Liver (tissue), 9 donors: Measurements from ENCODE around the gene COLEC12. TPM values are rescaled to one million over a fixed set of nuclear protein-coding genes. Genes with fewer than 3 reads are reported as not detected.

Experiments used
- DNase-seq: peaks from one replicate; pipeline ENCODE4 v3.0.0-alpha.2; 2017; ENCODE audit warnings: low spot score
- H3K27ac ChIP-seq, 2 donors: one replicate each; pipeline ENCODE4 v1.7.0; 2013; ENCODE audit warnings: inconsistent platforms in 2 of 2, low read length in 2 of 2, control low read depth in 1 of 2, low read depth in 1 of 2, mild to moderate bottlenecking in 1 of 2
- H3K27me3 ChIP-seq, 4 donors: one replicate each; pipeline versions ENCODE4 v1.6.1 to v1.7.0; 2013; ENCODE audit warnings: low read length in 3 of 4, inconsistent platforms in 1 of 4, mild to moderate bottlenecking in 1 of 4, moderate library complexity in 1 of 4; ENCODE audit not compliant: control insufficient read depth in 4 of 4, insufficient read depth in 4 of 4
- H3K36me3 ChIP-seq, 4 donors: one replicate each; pipeline versions ENCODE4 v1.6.1 to v1.7.0; 2013; ENCODE audit warnings: low read length in 3 of 4, mild to moderate bottlenecking in 3 of 4, low read depth in 1 of 4, moderate library complexity in 1 of 4; ENCODE audit not compliant: control insufficient read depth in 4 of 4, insufficient read depth in 3 of 4
- H3K4me1 ChIP-seq, 4 donors: one replicate each; pipeline versions ENCODE4 v1.6.1 to v1.7.0; 2013; ENCODE audit warnings: low read length in 3 of 4, mild to moderate bottlenecking in 3 of 4, moderate library complexity in 1 of 4; ENCODE audit not compliant: control insufficient read depth in 4 of 4, insufficient read depth in 4 of 4
- H3K4me3 ChIP-seq, 3 donors: one replicate each; pipeline versions ENCODE4 v1.6.1 to v1.7.0; 2013; ENCODE audit warnings: low read length in 3 of 3, control low read depth in 1 of 3, low read depth in 1 of 3, mild to moderate bottlenecking in 1 of 3
- H3K9ac ChIP-seq, 2 donors: one replicate each; pipeline ENCODE4 v1.7.0; 2013; ENCODE audit warnings: low read length in 2 of 2, mild to moderate bottlenecking in 2 of 2, moderate library complexity in 2 of 2, control low read depth in 1 of 2, low read depth in 1 of 2
- H3K9me3 ChIP-seq, 4 donors: one replicate each; pipeline versions ENCODE4 v1.6.1 to v1.7.0; 2013; ENCODE audit warnings: low read length in 3 of 4; ENCODE audit not compliant: control insufficient read depth in 4 of 4
- EGR1 ChIP-seq, 2 donors: IDR thresholded peaks; 2 replicates each; pipeline ENCODE4 v1.6.1; 2016 to 2018; ENCODE audit warnings: antibody characterized with exemption in 2 of 2, low read depth in 2 of 2
- FOXA1 ChIP-seq: IDR thresholded peaks from 2 replicates; pipeline ENCODE4 v1.6.1; 2016; ENCODE audit warnings: antibody characterized with exemption
- FOXA2 ChIP-seq: IDR thresholded peaks from 2 replicates; pipeline ENCODE4 v1.6.1; 2016; ENCODE audit warnings: antibody characterized with exemption
- GABPA ChIP-seq, 2 donors: IDR thresholded peaks in 1 of 2; conservative IDR thresholded peaks in 1 of 2; 2 replicates each; pipeline ENCODE4 v1.6.1; 2016; ENCODE audit warnings: antibody characterized with exemption in 2 of 2, mild to moderate bottlenecking in 1 of 2, moderate library complexity in 1 of 2
- HNF4A ChIP-seq, 2 donors: conservative IDR thresholded peaks; 2 replicates each; pipeline ENCODE4 v1.6.1; 2016; ENCODE audit warnings: antibody characterized with exemption in 2 of 2, mild to moderate bottlenecking in 2 of 2
- HNF4G ChIP-seq: IDR thresholded peaks from 2 replicates; pipeline ENCODE4 v1.6.1; 2016; ENCODE audit warnings: antibody characterized with exemption
- JUND ChIP-seq, 2 donors: IDR thresholded peaks; 2 replicates each; pipeline ENCODE4 v1.6.1; 2016; ENCODE audit warnings: antibody characterized with exemption in 2 of 2
- NR2F2 ChIP-seq: IDR thresholded peaks from 2 replicates; pipeline ENCODE4 v1.6.1; 2016; ENCODE audit warnings: antibody characterized with exemption
- RAD21 ChIP-seq, 2 donors: IDR thresholded peaks; 2 replicates each; pipeline ENCODE4 v1.6.1; 2016; ENCODE audit warnings: antibody characterized with exemption in 2 of 2, mild to moderate bottlenecking in 2 of 2
- RXRA ChIP-seq, 2 donors: IDR thresholded peaks; 2 replicates each; pipeline ENCODE4 v1.6.1; 2017 to 2018; ENCODE audit warnings: antibody characterized with exemption in 2 of 2, mild to moderate bottlenecking in 1 of 2
- SP1 ChIP-seq: IDR thresholded peaks from 2 replicates; pipeline ENCODE4 v1.6.1; 2018; ENCODE audit warnings: antibody characterized with exemption, mild to moderate bottlenecking
- YY1 ChIP-seq: IDR thresholded peaks from 2 replicates; pipeline ENCODE4 v1.6.1; 2016; ENCODE audit warnings: antibody characterized with exemption, mild to moderate bottlenecking
- WGBS: extraction: QIAGEN DNeasy Blood & Tissue Kit; methylation state at CpG from one replicate; pipeline ENCODE4 v1.1.7; 2013; 5-methylcytosine and 5-hydroxymethylcytosine counted together
- polyA plus RNA-seq, 2 donors: library from polyadenylated mRNA; stranded (reverse) in 1 of 2; unstranded in 1 of 2; fragments of 200-250 nt in 1 of 2; fragments of >200 nt in 1 of 2; fragmentation: Nextera tagmentation in 1 of 2; extraction: Ambion mirVana in 1 of 2; gene quantifications; one replicate each; pipeline versions ENCODE4 v1.2.1 to v1.2.3, GENCODE V29; 2013 to 2015
- total RNA-seq, 2 donors: library from RNA; depleted of rRNA; stranded (reverse); fragments of >200 nt; gene quantifications; one replicate each; pipeline ENCODE4 v1.2.3, GENCODE V29; 2014
- TF ChIP-seq, protein P1 (sequence below): IDR thresholded peaks from 2 replicates; pipeline ENCODE4 v1.6.1; 2016; ENCODE audit warnings: antibody characterized with exemption
- TF ChIP-seq, protein P2 (sequence below): IDR thresholded peaks from 2 replicates; pipeline ENCODE4 v1.6.1; 2016; ENCODE audit warnings: antibody characterized with exemption
- TF ChIP-seq, protein P3 (sequence below): IDR thresholded peaks from 2 replicates; pipeline ENCODE4 v1.6.1; 2016; ENCODE audit warnings: antibody characterized with exemption
- TF ChIP-seq, protein P4 (sequence below): fragments of 150-350 bp; IDR thresholded peaks from 2 replicates; pipeline ENCODE4 v1.5.1; 2017; ENCODE audit warnings: improper control_type of control experiment, low read depth, low read length; ENCODE audit not compliant: missing input control
- donor health status: healthy.
- donor health status: healthy.
- donor health status: healthy.
- donor health status: healthy.
- donor health status: healthy.

The COLEC12 gene
- total and polyA plus RNA-seq, 4 donors: 0.03 to 1.6 (median 0.28) TPM

DNA sequence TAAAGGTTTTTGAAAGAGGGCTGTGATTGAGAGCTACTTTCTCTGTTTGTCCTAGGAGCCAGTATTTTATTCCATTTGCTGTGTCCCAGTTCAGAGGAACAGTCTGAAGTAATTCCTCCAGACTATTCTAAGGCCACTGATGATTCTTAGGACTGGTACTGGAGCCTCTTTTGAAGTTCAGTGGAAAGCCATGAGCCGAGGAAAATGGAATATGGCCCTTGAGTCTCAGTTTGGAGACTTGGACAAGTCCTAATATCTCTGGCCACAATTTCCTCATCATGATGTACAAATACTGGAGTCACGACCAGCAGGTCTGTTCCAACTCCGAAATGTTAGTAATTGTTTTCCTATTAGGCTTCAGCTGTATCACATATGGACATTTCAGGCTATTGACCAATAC is 7.1 kb upstream of the COLEC12 start:
- Histone ChIP-seq H3K9ac (no peak overlapping the region), H3K9me3 (no peaks in the 10 kb centered on the region), H3K27me3 (no peaks in the 10 kb centered on the region), H3K27ac (no peak overlapping the region), H3K36me3 (no peaks in the 10 kb centered on the region), H3K4me1 (no peaks in the 10 kb centered on the region), H3K4me3 (no peak overlapping the region)
- DNase-seq: no peak
- 83% methylated on average over 3 of the region's 3 CpGs for WGBS
- TF ChIP-seq, protein P1, sequence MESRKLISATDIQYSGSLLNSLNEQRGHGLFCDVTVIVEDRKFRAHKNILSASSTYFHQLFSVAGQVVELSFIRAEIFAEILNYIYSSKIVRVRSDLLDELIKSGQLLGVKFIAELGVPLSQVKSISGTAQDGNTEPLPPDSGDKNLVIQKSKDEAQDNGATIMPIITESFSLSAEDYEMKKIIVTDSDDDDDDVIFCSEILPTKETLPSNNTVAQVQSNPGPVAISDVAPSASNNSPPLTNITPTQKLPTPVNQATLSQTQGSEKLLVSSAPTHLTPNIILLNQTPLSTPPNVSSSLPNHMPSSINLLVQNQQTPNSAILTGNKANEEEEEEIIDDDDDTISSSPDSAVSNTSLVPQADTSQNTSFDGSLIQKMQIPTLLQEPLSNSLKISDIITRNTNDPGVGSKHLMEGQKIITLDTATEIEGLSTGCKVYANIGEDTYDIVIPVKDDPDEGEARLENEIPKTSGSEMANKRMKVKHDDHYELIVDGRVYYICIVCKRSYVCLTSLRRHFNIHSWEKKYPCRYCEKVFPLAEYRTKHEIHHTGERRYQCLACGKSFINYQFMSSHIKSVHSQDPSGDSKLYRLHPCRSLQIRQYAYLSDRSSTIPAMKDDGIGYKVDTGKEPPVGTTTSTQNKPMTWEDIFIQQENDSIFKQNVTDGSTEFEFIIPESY: no peak
- TF ChIP-seq FOXA1: no peak

DNA sequence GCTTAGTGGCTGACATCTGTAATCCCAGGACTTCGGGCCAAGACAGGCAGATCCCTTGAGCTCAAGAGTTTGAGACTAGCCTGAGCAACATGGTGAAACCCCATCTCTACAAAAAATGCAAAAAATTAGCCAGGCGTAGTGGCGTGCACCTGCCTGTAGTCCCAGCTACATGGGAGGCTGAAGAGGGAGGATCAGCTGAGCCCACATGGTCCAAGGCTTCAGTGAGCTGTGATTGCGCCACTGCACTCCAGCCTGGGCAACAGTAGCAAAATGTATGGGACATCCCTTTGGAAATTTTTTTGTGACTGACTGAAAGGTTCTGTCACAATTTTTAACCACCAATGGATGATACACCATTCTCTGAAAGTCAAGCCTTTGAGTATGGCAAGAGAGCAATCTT is 6.3 kb upstream of the COLEC12 start:
- TF ChIP-seq, protein P2, sequence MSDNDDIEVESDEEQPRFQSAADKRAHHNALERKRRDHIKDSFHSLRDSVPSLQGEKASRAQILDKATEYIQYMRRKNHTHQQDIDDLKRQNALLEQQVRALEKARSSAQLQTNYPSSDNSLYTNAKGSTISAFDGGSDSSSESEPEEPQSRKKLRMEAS: no peak
- TF ChIP-seq, protein P3, sequence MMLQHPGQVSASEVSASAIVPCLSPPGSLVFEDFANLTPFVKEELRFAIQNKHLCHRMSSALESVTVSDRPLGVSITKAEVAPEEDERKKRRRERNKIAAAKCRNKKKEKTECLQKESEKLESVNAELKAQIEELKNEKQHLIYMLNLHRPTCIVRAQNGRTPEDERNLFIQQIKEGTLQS: no peak
- TF ChIP-seq EGR1 (IDR thresholded peaks at IDR 0.05; ENCODE audit: low read depth in 2 of 2): no peak
- no peak for TF ChIP-seq GABPA (IDR thresholded peaks at IDR 0.05 in 1 of 2, conservative IDR thresholded peaks at IDR 0.05 in 1 of 2)
- TF ChIP-seq HNF4G: no peak
- no peak for TF ChIP-seq NR2F2
- no peak for TF ChIP-seq YY1
- TF ChIP-seq, protein P1: no peak
- no peak for TF ChIP-seq FOXA2
- TF ChIP-seq SP1: no peak
- TF ChIP-seq RAD21 (IDR thresholded peaks at IDR 0.05): no peak
- no peak for TF ChIP-seq FOXA1
- no peak for TF ChIP-seq HNF4A (conservative IDR thresholded peaks at IDR 0.05)
- TF ChIP-seq, protein P4, sequence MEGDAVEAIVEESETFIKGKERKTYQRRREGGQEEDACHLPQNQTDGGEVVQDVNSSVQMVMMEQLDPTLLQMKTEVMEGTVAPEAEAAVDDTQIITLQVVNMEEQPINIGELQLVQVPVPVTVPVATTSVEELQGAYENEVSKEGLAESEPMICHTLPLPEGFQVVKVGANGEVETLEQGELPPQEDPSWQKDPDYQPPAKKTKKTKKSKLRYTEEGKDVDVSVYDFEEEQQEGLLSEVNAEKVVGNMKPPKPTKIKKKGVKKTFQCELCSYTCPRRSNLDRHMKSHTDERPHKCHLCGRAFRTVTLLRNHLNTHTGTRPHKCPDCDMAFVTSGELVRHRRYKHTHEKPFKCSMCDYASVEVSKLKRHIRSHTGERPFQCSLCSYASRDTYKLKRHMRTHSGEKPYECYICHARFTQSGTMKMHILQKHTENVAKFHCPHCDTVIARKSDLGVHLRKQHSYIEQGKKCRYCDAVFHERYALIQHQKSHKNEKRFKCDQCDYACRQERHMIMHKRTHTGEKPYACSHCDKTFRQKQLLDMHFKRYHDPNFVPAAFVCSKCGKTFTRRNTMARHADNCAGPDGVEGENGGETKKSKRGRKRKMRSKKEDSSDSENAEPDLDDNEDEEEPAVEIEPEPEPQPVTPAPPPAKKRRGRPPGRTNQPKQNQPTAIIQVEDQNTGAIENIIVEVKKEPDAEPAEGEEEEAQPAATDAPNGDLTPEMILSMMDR: no peak
- TF ChIP-seq JUND (IDR thresholded peaks at IDR 0.05): no peak
- no peak for TF ChIP-seq RXRA (IDR thresholded peaks at IDR 0.05)
- no peaks in the 10 kb centered on the region for H3K36me3 ChIP-seq

More for the DNA sequence above, 6.3 kb upstream of the COLEC12 start:
- WGBS: 92% methylated on average over 4 of the region's 4 CpGs
- Histone ChIP-seq H3K27ac (no peak overlapping the region), H3K9ac (no peak overlapping the region), H3K27me3 (no peaks in the 10 kb centered on the region), H3K4me1 (no peaks in the 10 kb centered on the region), H3K4me3 (no peak overlapping the region), H3K9me3 (no peaks in the 10 kb centered on the region)
- DNase-seq: no peak
